C4-2B (cell line): ENCODE results near the gene SLC49A4.

ENCODE experiments used
- ZFX ChIP-seq: fragments of 450-650 bp; IDR thresholded peaks from 2 replicates; pipeline ENCODE4 v1.6.1; 2017
- TF ChIP-seq, protein P1 (sequence below): fragments of 450-650 bp; conservative IDR thresholded peaks from 2 replicates; pipeline ENCODE4 v1.5.1; 2017; ENCODE audit warnings: mild to moderate bottlenecking

DNA sequence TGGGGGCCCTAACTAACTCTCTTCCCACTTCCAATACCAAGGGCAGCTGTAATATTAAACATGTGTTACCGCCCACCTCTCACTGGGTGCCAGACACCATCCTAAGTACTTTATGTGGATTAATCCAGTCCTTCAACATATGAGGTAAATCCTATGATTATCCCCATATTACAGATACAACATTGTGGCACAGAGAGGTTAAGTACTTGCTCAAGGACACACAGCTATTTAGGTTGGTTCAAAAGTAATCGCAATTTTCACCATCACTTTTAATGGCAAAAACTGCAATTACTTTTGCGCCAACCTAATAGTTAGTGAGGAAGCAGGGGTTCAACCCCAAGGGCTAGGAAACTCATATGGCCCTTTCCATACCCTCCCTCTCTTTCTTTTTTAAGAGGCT is 131.9 kb downstream of the SLC49A4 start:
- TF ChIP-seq, protein P1, sequence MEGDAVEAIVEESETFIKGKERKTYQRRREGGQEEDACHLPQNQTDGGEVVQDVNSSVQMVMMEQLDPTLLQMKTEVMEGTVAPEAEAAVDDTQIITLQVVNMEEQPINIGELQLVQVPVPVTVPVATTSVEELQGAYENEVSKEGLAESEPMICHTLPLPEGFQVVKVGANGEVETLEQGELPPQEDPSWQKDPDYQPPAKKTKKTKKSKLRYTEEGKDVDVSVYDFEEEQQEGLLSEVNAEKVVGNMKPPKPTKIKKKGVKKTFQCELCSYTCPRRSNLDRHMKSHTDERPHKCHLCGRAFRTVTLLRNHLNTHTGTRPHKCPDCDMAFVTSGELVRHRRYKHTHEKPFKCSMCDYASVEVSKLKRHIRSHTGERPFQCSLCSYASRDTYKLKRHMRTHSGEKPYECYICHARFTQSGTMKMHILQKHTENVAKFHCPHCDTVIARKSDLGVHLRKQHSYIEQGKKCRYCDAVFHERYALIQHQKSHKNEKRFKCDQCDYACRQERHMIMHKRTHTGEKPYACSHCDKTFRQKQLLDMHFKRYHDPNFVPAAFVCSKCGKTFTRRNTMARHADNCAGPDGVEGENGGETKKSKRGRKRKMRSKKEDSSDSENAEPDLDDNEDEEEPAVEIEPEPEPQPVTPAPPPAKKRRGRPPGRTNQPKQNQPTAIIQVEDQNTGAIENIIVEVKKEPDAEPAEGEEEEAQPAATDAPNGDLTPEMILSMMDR = no peak
- TF ChIP-seq ZFX = no peak
